HEK293 (cell line): ENCODE data around the gene PNRC1.

ENCODE experiments used
- CTCF ChIA-PET: fragments of 350-600 bp; formaldehyde crosslinking; extraction: SDS; loops from one replicate; lab custom pipeline; 2021; ENCODE audit warnings: antibody characterized with exemption; lab: Yijun Ruan, JAX
- POLR2A ChIA-PET: fragments of 300-600 bp; formaldehyde crosslinking; extraction: SDS; loops from one replicate; lab custom pipeline; 2020; ENCODE audit warnings: antibody characterized with exemption, inconsistent platforms; lab: Yijun Ruan, JAX
- H3K27ac ChIP-seq: fragments of 200-500 bp; sonication (Bioruptor generic); 2 replicates; pipeline ENCODE4 v1.5.1; 2014; ENCODE audit warnings: low read depth, low read length, control low read depth, inconsistent platforms; ENCODE audit errors: extremely low read depth
- H3K36me3 ChIP-seq, 2 experiments: fragments of 200-500 bp in 1 of 2; sonication (Bioruptor generic) in 1 of 2; 1 replicate in 1 of 2; 2 replicates in 1 of 2; pipeline ENCODE4 v1.5.1; 2014 to 2017; ENCODE audit warnings: inconsistent platforms in 2 of 2, low read length in 2 of 2; ENCODE audit not compliant: control insufficient read depth in 2 of 2, insufficient read depth in 1 of 2
- H3K4me1 ChIP-seq: fragments of 200-500 bp; sonication (Bioruptor generic); 2 replicates; pipeline ENCODE4 v1.5.1; 2014; ENCODE audit warnings: mild to moderate bottlenecking, low read length, inconsistent platforms; ENCODE audit not compliant: control insufficient read depth, insufficient read depth
- H3K4me3 ChIP-seq: 2 replicates; pipeline ENCODE4 v1.5.1; 2011; ENCODE audit warnings: low read depth, mild to moderate bottlenecking, control low read depth, low read length, moderate library complexity
- H3K9me3 ChIP-seq: fragments of 200-500 bp; sonication (Bioruptor generic); 2 replicates; pipeline ENCODE4 v1.5.1; 2014; ENCODE audit warnings: low read depth, low read length, inconsistent platforms; ENCODE audit not compliant: control insufficient read depth, insufficient read depth
- GFI1B ChIP-seq: fragments of 450-650 bp; formaldehyde crosslinking; IDR thresholded peaks from 2 replicates; pipeline ENCODE4 v1.5.1; 2016; ENCODE audit warnings: missing biosample characterization, missing genetic modification characterization
- KLF17 ChIP-seq: fragments of 450-650 bp; formaldehyde crosslinking; IDR thresholded peaks from 2 replicates; pipeline ENCODE4 v1.5.1; 2016; ENCODE audit warnings: missing biosample characterization, missing genetic modification characterization
- MEIS1 ChIP-seq: sonication (generic); formaldehyde crosslinking; IDR thresholded peaks from 2 replicates; pipeline ENCODE4 v1.8.1; 2022; ENCODE audit warnings: missing genetic modification reagents, mild to moderate bottlenecking, borderline replicate concordance
- PRDM2 ChIP-seq: fragments of 450-650 bp; formaldehyde crosslinking; IDR thresholded peaks from 2 replicates; pipeline ENCODE4 v1.5.1; 2016; ENCODE audit warnings: missing biosample characterization, missing genetic modification characterization, borderline replicate concordance
- SCRT1 ChIP-seq: fragments of 450-650 bp; formaldehyde crosslinking; IDR thresholded peaks from 2 replicates; pipeline ENCODE4 v1.5.1; 2016; ENCODE audit warnings: missing biosample characterization, missing genetic modification characterization, borderline replicate concordance
- TCF7L2 ChIP-seq: IDR thresholded peaks from 2 replicates; pipeline ENCODE4 v1.6.1; 2011; ENCODE audit warnings: low read depth, mild to moderate bottlenecking, inconsistent platforms, low read length, moderate library complexity, borderline replicate concordance
- ZBTB11 ChIP-seq: fragments of 450-650 bp; formaldehyde crosslinking; conservative IDR thresholded peaks from 2 replicates; pipeline ENCODE4 v1.5.1; 2016; ENCODE audit warnings: low read depth, missing biosample characterization, missing genetic modification characterization
- ZFHX2 ChIP-seq: fragments of 450-650 bp; formaldehyde crosslinking; conservative IDR thresholded peaks from 2 replicates; pipeline ENCODE4 v1.5.1; 2016; ENCODE audit warnings: missing biosample characterization, missing genetic modification characterization
- ZNF174 ChIP-seq: fragments of 450-650 bp; formaldehyde crosslinking; IDR thresholded peaks from 2 replicates; pipeline ENCODE4 v1.5.0; 2017; ENCODE audit warnings: missing biosample characterization, mild to moderate bottlenecking, missing genetic modification characterization
- ZNF175 ChIP-seq: fragments of 450-650 bp; formaldehyde crosslinking; IDR thresholded peaks from 2 replicates; pipeline ENCODE4 v1.5.1; 2016; ENCODE audit warnings: missing biosample characterization, missing genetic modification characterization
- ZNF239 ChIP-seq: fragments of 450-650 bp; formaldehyde crosslinking; IDR thresholded peaks from 2 replicates; pipeline ENCODE4 v1.5.1; 2016; ENCODE audit warnings: missing biosample characterization, missing genetic modification characterization
- ZNF354C ChIP-seq: fragments of 450-650 bp; formaldehyde crosslinking; IDR thresholded peaks from 2 replicates; pipeline ENCODE4 v1.5.1; 2016; ENCODE audit warnings: missing biosample characterization, missing genetic modification characterization, low read depth, borderline replicate concordance
- ZNF366 ChIP-seq: fragments of 450-650 bp; formaldehyde crosslinking; conservative IDR thresholded peaks from 2 replicates; pipeline ENCODE4 v1.5.1; 2016; ENCODE audit warnings: missing biosample characterization, missing genetic modification characterization
- ZNF549 ChIP-seq: fragments of 450-650 bp; IDR thresholded peaks from 2 replicates; pipeline ENCODE4 v1.5.1; 2018; ENCODE audit warnings: missing biosample characterization, missing genetic modification characterization, mild to moderate bottlenecking, inconsistent platforms, moderate library complexity
- ZSCAN18 ChIP-seq: fragments of 450-650 bp; formaldehyde crosslinking; IDR thresholded peaks from 2 replicates; pipeline ENCODE4 v1.5.1; 2016; ENCODE audit warnings: missing biosample characterization, missing genetic modification characterization

Gene PNRC1

GRCh38 chr6:89067796-89068195, 12.8 kb upstream of the PNRC1 start (continued):
- TF ChIP-seq PRDM2 (tag by site-specific recombination): no peak
- no peak for TF ChIP-seq ZNF175 (tag by site-specific recombination)

- ChIA-PET POLR2A (no interaction called here), CTCF (interaction anchor here (0.6 kb wide), 2 partner anchors 42 to 86 kb away, joined by 3 to 4 read pairs; no protein-coding TSS in a partner anchor)
- Histone ChIP-seq H3K4me3 (no peak overlapping the region), H3K27ac (no peak overlapping the region), H3K36me3 (no peaks in the 10 kb centered on the region), H3K9me3 (no peaks in the 10 kb centered on the region), H3K4me1 (no peaks in the 10 kb centered on the region)
- no peak for TF ChIP-seq KLF17 (tag by site-specific recombination)
- no peak for TF ChIP-seq GFI1B (tag by site-specific recombination)
- no peak for TF ChIP-seq ZFHX2
- no peak for TF ChIP-seq MEIS1 (CRISPR knock-in tag)
Measured at GRCh38 chr6:89068695-89069094, 11.9 kb upstream of the PNRC1 start.

- H3K27ac ChIP-seq: no peak overlapping the region
- no peak overlapping the region for H3K4me3 ChIP-seq
- no peaks in the 10 kb centered on the region for H3K4me1 ChIP-seq
- H3K9me3 ChIP-seq: no peaks in the 10 kb centered on the region
- peak; percentile 87 for TF ChIP-seq ZNF366 (tag by site-specific recombination)
- no peak for TF ChIP-seq ZNF239 (tag by site-specific recombination)
- no peaks in the 10 kb centered on the region for H3K36me3 ChIP-seq
- ChIA-PET CTCF (interaction anchor here (0.6 to 0.7 kb wide), 2 partner anchors 54 to 87 kb away, joined by 3 read pairs; no protein-coding TSS in a partner anchor), POLR2A (no interaction called here)
Measured at GRCh38 chr6:89069536-89070163, 10.9 kb upstream of the PNRC1 start.

- no peaks in the 10 kb centered on the region for H3K9me3 ChIP-seq
- no peaks in the 10 kb centered on the region for H3K36me3 ChIP-seq
- no peaks in the 10 kb centered on the region for H3K4me1 ChIP-seq
- H3K27ac ChIP-seq: no peak overlapping the region
- H3K4me3 ChIP-seq: no peak overlapping the region
- ChIA-PET POLR2A (interaction anchor here (2.3 kb wide), 1 partner anchor 11 kb away, joined by 5 read pairs; no protein-coding TSS in a partner anchor), CTCF (interaction anchor here (0.7 to 1.0 kb wide), 2 partner anchors 72 to 80 kb away, joined by 3 to 4 read pairs; no protein-coding TSS in a partner anchor)
- TF ChIP-seq ZNF174 (tag by site-specific recombination) (no peak), ZNF549 (no peak), ZBTB11 (tag by site-specific recombination) (no peak), ZSCAN18 (tag by site-specific recombination) (no peak), TCF7L2 (no peak), ZNF354C (no peak), SCRT1 (tag by site-specific recombination) (no peak)
Measured at GRCh38 chr6:89071036-89071435, 9.5 kb upstream of the PNRC1 start.
